Ureter (tissue), 1 donor: Measurements from ENCODE around the gene STX1A. TPM values are rescaled to one million over a fixed set of nuclear protein-coding genes. Genes with fewer than 3 reads are reported as not detected.
"Not testable (repeated sequence)": the region's sequence is repeated elsewhere in the genome, so short reads cannot be mapped to it uniquely, and the experiment has no call there.

Source experiments
- DNase-seq: peaks from one replicate; pipeline ENCODE4 v3.0.0-alpha.2; 2020; ENCODE audit warnings: low spot score
- total RNA-seq: library from RNA; stranded (reverse); gene quantifications from one replicate; pipeline ENCODE4 v1.2.4, GENCODE V29; 2023
- donor health status: DM: yes; HTN: yes; CAD: no.

STX1A gene
- total RNA-seq, 1 donor from 2014 or later: 8.4 TPM

DNA sequence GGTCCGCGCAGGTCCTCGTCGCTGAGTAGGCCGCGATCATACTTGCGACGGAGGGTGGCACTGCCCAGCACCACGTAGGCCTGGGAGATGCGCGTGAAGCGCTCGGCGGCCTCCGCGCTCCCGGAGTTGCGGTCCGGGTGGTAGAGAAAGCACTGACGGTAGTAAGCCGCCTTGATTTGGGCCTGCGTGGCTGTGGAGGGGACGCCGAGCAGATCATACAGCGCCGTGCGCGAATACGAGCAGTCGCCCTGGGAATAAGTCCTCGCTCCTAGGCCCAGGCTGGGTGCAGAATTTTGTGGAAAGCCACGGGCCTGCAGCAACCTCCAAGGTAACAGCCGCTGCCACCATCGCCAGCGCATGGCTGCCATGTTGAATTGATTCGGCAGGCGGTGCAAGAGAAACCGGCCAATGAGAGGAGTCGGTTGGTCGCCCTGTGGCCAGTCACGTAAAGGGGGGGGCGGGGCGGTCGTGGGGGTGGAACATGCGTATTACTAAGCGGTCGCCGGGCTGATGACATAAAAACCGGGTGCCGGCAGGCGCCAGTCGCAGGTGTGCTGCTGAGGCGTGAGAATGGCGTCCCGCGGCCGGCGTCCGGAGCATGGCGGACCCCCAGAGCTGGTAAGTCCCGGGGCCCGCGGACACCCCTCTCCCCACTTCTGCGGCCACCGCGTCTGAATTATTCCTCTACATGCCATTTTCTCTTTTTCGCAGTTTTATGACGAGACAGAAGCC lies 36.2 kb downstream of the STX1A start, which contains the start of the genes BUD23 and DNAJC30:
Gene BUD23, plus strand, starts transcription at position 542 of the 732 bp plus-strand sequence. Its CDS starts 29 bp downstream, at position 571.
Gene DNAJC30, minus strand, starts transcription at position 398 of the 732 bp plus-strand sequence. Its CDS starts 30 bp downstream, at position 368.
- peak; percentile 99 for DNase-seq

DNA sequence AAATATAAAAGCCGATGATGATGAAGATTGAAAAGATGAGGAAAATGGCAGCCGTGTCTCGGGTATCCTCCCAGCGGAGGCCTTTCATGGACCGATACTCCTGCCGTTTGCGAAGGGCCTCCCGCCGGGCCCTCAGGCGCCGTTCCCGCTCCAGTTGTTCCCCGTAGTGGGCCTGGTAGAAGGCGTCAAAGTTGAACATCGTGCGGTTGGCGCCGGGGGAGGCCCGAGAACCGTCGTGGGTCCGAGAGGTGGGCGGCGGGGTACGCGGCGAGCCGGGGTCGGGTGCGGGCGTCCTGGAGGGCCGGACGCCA lies 36.8 kb downstream of the STX1A start:
- DNase-seq: no peak

DNA sequence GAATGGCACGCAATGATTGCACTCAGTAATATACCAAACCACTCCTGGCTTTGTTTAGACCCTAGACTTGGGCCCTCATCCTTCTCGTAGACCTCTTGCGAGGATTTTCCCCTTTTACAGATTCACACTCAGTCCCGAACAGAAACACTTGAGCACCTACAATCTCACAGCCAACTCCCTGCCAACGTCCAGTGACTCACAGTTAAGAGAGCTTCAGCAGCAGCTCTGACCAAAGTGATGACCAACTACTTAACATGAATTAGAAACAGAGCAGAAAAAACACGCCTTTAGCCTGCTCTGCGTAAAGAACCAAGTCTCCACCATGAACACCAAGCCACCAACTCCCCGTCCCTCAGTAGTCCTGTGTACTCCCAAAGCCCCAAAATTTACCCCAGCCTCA lies 38.4 kb downstream of the STX1A start:
- DNase-seq: no peak

DNA sequence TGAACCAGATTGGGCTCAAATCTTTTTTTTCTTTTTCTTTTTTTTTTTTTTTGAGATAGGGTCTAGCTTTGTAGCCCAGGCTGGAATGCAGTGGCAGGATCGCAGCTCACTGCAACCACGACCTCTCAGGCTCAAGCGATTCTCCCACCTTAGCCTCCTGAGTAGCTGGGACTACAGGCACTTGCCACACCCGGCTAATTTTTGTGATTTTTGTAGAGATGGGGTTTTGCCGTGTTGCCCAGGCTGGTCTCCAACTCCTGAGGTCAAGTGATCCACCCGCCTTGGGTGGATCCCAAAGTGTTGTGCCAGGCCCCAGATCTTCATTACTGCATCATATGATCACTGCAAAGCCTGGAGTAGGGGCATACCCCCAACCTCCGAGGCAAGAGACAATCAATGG lies 39.0 kb downstream of the STX1A start:
- no peak for DNase-seq

DNA sequence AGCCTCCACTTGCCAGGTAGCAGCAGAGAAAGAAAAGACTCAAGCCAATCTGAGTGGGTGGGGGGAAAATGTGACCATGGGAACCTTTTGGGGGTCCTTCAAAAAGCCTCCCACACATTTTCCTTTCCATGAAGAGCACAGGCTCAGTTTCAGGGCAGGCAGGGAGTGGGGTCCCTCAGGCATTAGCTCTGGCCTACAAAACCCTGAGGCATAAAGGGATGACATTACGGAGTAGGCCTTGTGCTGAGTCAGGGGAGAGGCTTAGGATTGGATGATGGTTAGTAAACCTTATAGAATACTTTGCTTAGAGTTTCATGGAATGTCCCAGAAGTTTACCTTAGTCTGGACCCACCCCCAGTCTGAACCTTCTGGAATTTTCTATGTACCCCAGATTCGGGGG lies 39.8 kb downstream of the STX1A start:
- no peak for DNase-seq

DNA sequence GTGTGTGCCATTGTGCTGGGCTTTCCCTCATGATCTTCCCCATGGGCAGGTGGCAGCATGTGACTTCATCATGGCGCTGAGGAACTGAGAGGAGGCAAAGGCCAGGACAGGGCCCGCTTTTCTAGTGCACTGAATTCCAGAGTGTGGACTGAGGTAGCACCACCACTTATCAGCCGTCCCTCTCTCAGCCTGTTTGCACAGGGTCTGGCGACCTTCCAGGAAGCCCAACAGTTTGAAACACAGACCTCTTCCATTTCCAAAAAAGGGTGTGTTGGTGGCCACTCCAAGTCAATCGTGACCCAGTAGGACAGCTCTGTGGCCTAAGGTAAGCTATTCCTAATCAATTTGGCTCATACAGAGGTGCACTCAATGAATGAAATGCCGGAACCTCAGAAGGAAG lies 40.6 kb downstream of the STX1A start:
- no peak for DNase-seq

DNA sequence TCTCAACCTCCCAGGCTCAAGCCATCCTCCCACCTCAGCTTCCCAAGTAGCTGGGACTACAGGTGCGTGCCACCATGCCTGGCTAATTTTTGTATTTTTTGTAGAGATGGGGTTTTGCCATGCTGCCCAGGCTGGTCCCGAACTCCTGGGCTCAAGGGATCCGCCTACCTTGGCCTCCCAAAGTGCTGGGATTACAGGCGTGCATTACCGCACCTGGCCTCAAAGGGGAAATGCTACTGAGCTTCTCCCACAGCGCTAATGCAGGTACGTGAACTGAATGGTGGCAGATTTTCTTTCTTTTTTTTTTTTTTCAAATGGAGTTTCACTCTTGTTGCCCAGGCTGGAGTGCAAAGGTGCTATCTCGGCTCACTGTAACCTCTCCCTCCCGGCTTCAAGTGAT lies 43.4 kb downstream of the STX1A start:
- DNase-seq: not testable (repeated sequence)

DNA sequence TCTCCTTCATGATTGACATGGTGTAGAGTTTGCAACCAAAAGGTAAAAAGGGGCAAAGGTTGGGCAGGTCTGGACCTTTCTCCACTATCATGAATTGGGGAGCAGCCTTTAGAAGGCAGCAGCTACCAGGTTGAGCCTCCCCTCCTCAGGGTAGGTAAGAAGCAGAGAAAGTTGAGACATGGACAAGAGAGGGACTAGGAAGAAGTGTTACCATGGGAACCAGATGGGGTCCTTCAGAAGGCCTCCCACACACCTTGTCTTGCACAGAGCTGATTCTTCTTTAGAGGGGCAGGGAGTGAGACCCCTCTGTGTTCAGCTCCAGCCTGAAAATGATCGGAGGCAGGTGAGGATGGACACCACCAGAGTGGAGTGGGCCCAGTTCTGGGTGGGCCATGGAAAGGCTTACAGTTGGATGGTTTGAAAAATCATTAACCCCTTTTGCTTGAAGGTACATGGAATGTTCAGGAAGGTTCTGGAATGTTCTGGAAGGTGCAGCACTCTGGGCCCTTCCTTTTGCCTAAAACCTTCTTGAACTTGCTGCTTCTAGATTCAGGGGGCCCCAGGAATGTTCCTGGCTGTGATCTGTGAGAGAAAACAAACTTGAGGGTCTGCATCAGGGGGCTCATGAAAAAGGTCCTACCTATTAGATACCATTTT lies 44.9 kb downstream of the STX1A start:
- DNase-seq: no peak

DNA sequence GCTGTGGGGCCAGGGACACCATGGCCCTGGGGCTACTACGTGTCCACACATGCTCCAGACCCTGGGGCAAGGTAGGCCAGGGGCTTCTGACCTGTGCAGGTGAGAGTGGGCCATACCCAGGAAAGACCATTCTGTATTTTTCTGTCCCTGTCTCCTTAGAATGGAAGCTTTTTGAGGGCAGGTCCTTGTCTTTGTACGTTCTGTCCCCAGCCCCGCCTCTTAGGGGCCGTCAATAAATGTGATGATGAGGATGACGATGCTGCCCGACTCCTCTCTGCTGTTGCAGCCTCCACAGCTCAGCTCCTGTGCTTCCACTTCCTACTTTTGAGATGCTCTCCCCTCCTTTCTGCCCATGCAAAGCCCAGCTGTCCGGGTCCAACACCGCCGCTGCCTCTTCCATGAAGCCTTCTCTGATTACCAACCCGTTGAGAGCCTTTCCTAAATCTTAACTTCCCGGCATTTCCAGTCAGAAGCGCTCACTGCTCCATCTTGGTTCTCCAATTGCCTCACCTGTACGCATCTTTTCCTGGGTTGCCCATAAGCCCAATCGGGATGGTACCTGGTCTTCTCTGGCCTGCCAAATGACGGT lies 47.5 kb downstream of the STX1A start:
- DNase-seq: no peak

DNA sequence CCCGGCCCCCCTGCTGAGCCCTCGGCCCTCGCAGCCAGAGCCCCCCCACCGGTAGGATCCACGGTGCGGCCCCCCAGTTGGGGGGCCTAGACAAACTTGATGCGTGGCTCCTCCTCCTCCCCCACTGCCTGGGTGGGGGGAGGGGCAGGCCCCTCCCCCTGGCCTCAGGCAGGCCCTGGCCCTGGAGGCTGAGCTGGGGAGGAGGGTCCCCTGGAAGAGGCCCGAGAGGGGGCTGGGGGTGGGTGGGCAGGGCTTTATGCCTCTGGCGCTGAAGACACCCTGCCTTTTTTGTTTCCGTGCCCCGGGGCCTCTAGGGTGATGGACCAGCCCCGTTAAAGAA lies 48.2 kb downstream of the STX1A start:
- no peak for DNase-seq

DNA sequence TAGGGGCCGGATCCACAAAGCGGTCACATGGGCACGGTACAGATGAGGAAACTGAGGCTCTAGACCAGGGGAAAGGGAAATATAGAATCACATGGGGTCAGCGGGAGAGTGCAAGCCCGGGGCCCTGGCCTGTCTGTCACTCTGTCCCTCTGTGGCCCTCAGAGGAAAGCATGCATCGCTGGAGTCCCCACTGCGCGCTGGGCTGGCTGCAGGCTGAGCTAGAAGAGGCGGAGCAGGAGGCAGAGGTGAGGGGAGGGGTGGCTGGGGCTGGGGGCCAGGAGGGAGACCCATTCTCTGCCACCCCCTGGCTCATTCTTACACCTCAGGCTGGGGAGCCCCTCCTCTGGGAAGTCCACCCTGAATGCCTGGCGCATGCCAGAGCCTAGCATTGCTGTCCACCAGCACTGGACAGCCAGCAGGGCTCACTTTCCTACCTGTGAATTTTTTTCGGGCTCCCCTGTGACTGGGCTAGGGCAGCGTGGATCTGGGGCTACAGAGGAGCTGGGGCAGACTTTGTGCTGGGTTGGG lies 49.5 kb downstream of the STX1A start:
- no peak for DNase-seq

DNA sequence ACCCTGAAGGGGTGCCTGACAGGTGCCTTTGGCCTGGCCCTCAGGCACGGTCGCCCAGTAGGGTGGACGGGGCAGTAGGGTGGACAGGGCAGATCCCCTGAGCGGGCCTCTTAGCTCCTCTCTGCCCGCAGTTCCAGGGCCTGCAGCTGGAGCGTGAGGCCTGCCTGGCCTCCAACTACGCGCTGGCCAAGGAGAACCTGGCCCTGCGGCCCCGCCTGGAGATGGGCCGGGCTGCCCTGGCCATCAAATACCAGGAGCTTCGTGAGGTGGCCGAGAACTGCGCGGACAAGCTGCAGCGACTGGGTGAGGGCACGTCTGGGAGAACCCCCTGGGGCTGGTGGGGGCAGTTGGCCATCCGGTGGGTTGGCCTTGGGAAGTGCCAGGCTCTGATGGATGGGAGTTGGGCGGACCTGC lies 50.2 kb downstream of the STX1A start:
- no peak for DNase-seq

DNA sequence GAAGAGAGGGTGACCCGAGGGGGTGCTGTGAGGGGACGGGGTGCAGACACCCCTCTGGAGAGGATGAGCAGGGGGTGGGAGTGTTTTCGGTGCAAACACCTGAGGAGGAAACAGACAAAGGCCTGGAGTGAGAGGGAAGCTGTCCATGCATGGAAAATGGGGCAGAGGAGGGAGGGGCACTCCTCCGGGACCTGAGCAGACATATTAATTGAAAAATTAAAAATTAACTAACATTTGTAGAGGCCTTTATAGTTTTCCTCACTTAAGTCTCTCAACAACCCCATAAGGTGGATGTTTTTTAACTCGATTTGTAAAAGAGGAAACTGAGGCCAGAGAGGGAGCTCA lies 50.6 kb downstream of the STX1A start:
- DNase-seq: no peak

DNA sequence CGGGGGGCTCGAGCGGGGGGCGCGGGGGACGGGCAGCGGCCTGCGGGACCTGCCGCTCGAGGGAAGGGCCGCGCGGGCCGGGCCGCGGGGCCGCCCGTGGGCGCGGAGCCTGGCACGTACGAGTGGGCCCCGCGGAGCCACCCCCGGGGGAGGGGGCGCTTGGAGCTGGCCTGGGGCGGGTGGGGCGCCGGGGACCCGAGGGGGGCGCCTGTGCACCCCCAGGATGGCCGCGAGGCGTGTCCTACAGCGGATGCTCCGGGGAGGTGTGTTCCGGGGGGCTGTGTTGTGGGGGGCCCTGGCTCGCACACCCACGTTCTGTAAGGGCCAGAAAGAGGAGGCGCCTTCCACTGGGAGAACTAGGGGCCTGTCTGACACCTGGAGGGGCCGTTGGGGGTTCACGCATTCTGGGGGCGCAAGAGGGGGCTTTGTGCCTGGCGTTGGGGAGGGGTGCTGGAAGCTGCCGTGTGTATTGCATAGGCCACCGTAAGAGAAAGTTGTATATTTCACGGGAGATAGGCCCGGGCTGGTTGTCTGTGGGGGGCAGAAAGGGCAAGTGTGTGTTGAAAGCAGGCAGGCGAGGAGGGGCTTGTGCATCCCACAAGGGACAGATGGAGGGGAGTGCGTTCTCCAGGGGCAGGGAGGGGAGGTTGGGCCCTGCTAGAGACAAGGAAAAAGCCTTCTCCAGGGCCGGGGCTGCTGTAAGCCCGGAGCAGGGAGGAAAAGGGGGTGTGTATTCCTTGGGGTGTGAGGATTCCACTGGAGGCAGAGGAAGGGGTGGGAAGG lies 51.2 kb downstream of the STX1A start:
- no peak for DNase-seq

DNA sequence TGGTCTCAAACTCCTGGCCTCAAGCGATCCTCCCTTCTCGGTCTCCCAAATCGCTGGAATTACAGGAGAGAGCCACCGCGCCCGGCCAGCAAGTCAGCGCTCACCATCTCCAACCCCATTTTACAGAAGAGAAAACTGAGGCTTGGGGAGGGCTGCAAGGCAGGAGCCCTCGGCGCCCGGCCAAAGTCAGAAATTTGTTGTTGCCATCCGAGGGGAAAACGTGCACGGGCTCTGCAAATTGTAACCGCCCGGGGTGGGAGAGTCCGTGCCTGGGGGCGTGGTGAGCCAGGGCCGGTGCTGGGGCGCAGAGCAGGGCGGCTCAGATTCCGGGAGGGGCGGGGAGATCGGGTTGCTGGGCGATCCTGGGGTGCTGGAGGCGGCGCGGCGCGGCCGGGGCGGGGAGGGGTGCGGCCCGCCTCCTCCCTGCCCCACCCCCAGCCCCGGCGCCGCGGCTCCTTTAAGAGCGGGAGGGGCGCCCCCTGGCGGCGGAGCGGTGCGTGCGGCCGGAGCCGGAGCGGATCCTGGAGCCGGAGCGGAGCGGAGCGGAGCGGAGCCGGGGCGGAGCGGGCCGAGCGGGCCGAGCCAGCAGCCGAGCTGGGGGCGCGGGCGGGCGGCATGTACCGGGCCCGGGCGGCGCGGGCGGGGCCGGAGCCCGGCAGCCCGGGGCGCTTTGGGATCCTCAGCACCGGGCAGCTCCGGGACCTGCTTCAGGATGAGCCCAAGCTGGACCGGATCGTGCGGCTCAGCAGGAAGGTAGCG lies 51.9 kb downstream of the STX1A start, which contains the start of gene VPS37D:
Gene VPS37D, plus strand, starts transcription at position 488 of the 759 bp plus-strand sequence. Its CDS starts 128 bp downstream, at position 616.
- peak; percentile 91 for DNase-seq

DNA sequence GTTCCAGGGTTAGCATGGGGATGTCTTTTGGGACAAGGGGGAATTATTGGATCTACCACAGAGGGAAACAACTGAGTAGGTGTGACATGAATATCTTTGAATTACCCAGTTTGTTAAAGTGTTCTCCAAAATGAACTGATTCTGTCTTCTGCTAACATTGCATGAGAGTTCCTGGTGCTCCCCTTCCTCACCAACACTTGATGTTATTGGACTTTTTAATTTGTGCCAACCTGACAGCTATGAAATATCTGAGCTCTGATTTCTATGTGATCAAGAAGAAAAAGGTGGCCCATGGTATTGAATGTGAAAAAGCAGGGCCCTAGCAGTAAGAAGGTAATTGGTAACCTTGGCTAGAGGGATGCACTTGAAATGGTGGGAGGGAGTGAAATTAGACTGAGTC lies 56.4 kb downstream of the STX1A start:
- DNase-seq: no peak

DNA sequence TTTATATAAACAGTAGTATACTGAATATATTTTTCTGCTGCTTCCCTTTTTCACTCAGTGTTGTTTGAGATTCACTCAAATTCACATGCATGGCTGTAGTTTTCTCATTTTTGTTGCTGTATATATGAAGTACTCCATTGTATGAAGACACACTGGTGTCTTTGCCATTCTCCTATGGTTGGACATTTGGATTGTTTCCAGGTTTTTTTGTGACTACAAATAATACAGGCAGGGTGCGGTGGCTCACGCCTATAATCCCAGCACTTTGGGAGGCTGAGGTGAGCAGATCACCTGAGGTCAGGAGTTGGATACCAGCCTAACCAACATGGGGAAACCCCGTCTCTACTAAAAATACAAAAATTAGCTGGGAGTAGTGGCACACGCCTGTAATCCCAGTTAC lies 58.9 kb downstream of the STX1A start:
- not testable (repeated sequence) for DNase-seq

DNA sequence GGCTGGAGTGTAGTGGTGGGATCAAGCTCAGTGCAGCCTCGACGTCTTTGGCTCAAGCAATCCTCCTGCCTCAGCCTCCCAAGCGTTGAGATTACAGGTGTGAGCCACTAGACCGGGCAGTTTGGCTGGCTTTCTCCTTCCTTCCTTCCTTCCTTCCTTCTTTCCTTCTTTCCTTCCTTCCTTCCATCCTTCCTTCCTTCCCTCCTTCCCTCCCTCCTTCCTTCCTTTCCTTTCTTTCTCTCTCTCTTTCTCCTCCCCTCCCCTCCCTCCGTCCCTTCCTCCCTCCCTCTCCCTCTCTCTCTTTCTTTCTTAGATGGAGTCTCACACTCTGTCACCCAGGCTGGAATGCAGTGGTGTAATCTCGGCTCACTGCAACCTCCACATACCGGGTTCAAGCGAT lies 59.5 kb downstream of the STX1A start:
- DNase-seq: no peak

DNA sequence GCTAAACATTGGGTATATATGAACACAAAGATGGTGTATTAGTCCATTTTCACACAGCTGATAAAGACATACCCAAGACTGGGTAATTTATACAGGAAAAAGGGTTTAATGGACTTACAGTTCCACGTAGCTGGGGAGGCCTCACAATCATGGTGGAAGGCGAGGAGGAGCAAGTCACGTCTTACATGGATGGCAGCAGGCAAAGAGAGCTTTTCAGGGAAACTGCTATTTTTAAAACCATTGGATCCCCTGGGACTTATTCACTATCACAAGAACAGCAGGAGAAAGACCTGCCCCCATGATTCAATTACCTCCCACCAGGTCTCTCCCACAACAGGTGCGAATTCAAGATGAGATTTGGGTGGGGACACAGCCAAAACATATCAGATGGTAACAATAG lies 64.2 kb downstream of the STX1A start:
- DNase-seq: not testable (repeated sequence)

DNA sequence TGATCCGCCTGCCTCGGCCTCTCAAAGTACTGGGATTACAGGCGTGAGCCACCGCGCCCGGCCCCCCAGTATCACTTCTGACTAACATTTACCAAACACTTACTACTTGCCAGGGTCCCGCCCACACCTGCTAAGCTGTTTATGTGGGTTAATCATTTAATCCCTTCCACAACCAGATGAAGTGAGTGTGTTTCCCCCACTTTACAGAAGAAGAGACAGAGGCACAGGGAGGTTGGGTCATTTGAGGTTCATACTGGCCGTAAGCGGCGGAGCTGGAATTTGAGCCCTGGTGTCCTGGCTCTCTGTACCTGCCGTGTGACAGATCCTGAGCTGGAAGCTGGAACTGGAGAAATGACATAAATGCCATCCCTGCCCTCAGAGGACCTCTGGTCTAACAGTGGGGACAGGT lies 66.9 kb downstream of the STX1A start:
- DNase-seq: no peak

DNA sequence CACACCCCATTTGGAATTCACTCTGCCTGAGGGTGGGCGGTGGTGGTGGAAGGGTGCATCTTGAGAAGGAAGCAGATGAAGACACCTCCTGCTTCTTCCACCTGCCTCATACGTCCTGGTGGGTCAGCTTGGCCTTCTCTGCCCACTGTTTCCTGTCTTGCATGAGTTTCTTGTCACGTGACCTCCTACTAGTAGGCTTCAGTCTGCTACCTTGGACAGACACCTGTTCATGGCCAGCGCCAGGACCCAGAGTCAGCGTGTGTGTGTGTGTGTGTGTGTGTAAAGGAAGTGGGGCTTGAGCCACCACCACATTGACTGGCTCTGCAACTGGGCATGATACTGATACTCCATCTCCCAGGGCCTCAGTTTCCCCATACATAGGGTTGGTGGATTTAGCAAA lies 68.9 kb downstream of the STX1A start:
- no peak for DNase-seq
